HG03196 (cell line): ENCODE measurements around the gene NSDHL.
"Not testable (repeated sequence)": the region's sequence is repeated elsewhere in the genome, so short reads cannot be mapped to it uniquely, and the experiment has no call there.

Experiments
- ATAC-seq: cut with Tn5 transposase; IDR thresholded peaks from one replicate; pipeline ENCODE4 v1.9.1; 2021; ENCODE audit not compliant: unreplicated experiment

NSDHL gene

DNA sequence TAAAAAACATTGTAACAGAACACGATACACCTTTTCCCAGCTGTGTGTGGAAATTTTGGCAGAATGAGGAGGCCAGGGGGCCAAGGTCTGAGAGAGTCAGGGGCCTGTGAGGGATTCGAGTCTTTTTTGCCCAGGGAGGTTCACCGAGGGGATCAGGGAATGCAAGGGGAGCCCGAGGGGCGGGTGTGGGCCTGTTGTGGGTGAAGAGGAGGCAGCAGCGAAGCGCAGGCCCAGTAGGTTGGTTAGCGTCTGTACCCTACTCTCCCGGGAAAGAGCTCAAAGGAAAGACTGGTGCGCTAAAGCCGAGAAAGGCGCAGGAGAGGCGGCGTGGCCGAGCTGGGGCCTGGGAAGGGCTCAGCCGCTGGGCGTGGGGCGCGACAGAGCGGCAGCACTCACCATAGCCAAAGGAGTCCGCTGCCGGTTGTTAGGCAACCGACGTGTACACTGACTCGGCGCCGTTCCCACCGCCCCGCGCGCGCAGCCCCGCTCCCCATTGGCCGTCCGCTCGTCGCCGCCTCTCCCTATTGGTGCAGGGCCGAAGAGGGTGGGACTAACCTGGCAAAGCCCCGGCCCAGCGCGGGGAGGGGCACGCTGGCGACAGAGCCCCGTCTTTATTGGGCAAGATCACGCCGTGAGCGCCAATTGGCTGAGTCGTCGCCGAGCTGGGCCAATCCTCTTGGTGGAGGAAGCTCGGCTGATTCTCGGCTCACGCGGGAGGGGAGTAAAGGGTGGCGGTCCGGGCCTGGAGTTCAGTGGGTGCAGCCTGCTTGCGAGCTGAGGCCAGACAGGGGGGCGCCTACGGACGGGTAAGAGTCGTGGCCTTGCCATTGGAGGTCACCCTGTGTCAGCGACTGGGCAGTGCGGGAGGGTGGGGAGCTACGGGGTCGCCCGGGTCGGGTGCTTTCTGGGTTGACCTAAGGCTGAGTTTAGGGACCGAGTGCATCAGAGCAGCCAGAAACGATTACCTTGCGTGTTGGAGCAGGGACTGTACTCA, at the start of gene NSDHL, which contains the start of gene CETN2:
NSDHL (plus strand) TSS at position 752 of the 994 bp plus-strand sequence. CDS start 15,262 bp downstream, outside the sequence.
CETN2 (minus strand) TSS at position 446 of the 994 bp plus-strand sequence; CDS start at position 399, 47 bp downstream.
- ATAC-seq = peak; percentile 99

DNA sequence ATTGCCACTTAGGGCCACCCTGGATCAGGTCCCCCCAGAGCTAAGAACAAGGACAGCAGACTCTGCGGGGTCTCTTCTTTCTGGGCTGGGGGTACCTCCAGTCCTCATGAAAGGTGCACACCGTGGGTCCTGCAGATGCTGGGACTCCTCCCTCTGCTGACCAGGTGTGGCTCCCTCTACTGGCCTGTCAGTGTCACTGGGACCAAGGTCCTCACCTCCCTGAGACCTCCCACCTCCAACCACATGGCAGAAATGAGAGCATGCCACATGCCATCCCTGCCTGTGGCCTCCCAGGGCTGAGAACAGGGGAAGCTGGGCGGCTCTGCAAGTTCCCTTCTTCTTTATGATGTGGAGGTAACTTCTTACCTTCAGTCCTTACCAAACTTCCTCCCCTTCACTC, 43.8 kb upstream of the NSDHL start:
- peak; percentile 61 for ATAC-seq

DNA sequence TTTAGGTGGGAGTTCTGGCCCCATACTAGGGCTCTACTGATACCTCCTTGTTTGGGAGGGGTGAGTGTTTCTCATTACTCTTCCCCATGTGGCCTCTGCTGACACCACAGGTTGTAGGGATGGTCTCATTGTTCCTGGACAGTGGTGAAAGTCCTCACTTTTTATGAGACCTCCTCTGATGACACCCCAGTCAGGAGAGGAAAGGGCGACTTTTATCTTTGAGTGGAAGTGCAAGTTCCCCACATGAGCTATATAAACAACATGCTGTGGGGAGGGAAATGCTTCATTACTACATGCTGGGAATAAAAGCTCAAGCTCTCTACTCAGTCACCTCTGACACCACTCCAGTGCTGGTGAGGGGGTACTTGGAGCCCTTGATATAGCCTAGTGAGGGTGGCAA, 31.9 kb upstream of the NSDHL start:
- ATAC-seq = no peak

DNA sequence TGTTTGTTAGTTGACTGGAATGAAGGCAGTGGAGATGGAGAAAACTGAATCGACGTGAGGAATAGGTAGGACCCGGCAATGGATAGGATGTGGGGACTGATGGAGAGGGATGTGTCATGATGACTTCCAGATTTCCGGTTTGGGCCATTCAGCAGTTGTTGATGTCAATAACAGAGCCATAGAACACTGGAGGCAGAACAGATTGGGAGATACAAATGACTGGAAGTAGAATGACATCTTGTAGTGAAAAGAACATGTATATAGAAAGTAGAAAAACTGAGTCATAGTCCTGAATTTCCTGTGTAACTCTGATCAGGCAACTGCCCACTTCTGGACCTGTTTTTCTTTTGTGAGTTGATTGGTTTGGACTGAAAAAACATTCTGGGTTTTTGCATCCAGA, 24.8 kb upstream of the NSDHL start:
- no peak for ATAC-seq

DNA sequence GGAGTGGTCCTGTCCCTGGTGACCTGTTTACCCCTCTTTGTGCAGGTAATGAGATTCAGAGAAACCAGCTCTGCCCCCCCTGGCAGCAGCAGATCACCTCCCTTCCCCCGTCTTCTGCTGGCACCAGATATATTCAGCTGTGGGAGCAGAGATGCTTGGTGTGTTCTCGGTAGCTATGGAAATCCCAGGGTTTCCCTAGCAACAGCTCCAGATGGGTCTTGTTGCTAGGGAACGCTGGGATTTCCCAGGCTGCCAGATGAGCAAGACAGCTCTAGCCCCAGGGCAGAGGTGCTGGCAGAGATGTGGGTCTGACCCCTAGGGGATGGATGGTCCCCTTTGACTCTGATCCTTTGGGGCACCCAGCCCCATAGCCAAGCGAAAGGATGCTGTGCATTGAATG, 20.5 kb upstream of the NSDHL start:
- ATAC-seq = no peak

DNA sequence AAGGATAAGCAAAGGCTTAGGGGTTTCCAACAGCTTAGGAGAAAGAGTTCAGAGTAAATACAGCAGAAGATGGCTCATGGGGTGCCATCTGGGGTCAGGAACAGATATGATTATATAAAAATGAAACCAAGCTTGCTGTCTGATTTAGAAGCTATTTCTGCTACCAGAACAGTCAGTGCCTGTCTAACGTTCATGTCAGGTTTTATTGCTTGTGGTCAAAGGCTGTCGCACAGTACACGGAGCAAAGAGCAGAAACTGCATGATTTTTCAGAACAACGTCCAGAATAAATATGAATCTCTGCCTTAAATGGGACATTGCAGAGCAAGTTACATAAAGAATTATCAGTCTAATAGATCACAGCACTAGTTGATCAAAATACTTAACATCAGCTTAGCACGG, 17.7 kb upstream of the NSDHL start:
- ATAC-seq = no peak

DNA sequence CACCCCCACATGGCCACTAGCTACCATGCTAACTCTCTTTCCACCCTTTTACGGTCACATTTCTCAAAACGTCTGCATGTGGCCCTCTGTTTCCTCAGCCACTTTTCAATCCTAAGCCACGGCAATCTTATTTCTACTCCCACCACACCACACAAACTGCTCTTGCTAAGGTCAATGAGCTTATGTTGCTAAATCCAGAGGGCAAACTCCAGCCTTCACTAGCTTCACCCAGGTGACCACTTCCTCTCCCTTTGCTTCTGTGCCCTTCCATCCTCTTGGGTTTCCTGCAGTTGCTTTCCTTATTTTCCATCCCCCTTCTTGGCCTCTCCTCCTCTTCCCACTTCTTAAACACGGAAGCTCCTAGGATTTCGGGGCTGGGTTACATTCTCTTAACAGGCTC, 16.8 kb upstream of the NSDHL start:
- no peak for ATAC-seq

DNA sequence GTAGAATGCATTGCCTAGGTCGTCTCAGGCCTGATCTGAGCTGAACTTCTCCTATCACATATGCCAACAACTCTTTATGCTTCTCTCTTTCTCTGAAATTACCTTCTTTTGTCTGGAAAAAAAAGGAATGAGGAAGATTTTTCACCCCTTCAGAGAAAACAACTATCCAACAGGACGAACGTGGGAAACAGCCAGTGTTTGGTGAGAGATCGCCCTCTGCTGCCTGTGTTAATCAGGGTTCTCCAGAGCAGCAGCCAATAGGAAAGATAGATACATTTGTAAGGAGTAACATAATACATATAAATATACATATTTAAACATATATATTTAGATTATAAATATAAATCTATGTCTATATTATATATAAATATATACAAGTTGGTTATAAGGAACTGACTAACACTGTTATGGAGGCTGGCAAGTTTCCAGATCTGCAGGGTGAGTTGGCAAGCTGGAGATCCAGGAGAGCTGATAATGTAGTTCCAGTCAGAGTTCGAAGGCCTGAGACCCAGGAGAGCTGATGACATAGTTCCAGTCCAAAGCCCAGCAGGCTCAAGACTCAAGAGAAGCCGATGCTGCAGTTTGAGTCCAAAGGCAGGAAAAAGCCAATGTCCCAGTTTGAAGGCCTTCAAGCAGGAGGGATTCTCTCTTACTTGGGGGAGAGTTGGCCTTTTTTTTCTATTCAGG, 13.6 kb upstream of the NSDHL start:
- no peak for ATAC-seq

DNA sequence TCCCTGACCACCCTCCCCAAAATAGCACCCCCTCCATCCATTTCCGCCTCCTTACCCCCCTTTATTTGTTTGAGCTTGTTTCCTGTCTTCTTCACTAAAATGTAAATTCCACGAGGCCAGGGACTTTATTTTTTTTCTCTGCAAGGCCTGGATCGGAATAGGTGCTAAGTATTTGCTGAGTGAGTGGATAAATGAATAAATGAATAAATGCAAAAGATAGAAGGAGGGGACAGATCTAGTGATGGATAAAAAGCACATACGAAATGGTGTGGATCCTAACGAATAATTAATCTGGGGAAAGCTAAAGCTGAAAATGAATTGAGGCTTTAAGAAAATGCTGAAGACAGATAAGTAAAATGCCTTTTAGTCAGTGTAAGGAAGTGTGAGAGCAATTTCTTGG, 12.5 kb upstream of the NSDHL start:
- ATAC-seq = no peak

DNA sequence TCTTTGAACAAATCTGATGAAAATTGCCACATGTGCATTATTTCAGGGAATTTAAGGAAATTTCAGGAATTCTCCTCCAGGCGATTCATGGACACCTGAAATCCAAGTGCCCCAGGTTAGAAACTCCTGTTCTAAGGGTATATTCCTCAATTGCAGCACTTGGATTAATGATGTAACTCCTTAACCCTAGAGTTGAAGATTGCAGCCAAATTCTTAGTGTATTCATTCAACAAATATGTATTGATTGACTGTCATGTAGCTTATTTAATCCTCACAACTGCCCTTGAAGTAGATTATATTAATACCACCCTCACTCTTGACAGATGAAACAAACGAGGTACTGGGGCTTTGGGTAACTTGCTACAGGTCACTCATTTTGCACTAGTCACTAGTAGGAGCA, 11.6 kb upstream of the NSDHL start:
- no peak for ATAC-seq

DNA sequence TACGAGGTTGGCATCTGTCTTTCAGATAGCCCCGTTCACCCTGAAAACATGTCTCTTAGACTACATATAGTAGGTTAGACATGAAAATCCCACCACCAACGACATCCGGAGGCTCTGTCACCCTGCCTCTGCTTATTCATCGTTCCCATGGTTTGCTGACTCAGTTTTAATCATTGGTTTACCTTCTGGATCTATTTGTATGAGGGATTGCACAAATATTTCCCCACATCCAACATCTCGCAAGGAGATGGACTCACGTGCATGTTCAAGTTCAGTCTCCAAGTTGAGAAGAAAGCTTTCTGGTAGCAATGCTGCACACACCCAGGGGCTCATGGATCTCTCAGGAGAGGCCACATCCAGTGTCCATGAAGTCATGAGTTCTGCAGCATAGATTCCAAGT, 11.1 kb upstream of the NSDHL start:
- ATAC-seq = no peak

DNA sequence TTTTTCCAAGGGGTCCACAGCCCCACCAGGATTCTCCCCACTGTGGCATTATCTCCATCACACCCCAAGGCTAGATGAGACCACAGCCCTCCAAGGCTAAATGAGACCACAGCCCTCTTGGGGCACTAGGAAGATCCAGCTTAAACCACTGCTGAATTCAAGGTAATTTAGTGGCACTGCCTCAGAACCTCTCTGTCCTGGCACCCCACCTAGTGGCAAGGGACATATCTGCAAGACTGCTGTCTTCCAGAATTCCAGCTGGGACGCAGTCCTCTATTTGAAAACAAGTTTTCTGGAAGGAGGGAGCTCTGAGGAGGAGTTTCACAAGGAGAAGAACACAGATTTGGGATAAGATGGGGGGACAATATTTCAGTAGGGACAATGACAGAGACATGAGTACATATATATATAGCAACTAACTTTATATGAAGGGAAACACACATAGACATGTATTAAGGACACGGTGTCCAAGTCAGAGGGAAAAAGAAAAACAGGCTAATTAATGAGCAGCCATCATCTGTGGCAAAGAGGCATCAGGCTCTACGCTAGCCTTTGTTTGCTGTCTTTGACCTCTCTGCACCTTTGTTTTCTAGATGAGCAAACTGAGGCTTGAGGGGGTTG, 9.6 kb upstream of the NSDHL start:
- ATAC-seq = no peak

DNA sequence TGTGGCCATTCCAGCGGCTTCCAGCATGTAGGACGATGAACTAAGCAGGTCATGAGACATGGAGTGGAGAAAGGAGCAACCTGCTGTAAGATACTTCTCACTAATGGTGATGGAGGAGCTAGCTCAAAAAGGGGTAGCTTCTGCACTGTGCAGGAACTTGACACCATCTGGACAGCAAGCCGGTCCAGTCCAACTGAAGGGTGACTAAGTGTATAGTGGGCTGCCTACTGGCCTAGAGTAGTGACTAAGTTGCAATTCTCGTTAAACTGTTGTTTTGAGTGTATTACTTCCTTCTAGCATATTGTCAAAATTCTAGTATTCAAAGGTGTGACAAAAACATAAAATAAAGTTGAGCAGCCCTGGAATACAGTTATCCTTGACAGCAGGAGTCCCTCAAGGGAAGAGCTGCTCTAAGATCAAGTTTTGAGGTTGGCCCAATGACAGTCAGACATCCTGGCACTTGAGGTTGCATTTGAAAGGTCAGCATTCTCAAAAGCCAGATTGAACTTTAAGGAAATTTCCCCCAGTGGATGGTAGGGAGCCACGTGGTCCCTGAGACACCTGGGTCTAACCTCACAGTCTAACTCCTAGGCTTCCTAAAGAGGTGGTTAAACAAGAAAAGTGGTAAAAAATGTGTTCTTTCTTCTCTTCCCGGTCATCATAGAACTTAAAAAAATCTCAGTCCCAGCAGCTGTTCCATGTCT, 8.3 kb upstream of the NSDHL start:
- no peak for ATAC-seq

DNA sequence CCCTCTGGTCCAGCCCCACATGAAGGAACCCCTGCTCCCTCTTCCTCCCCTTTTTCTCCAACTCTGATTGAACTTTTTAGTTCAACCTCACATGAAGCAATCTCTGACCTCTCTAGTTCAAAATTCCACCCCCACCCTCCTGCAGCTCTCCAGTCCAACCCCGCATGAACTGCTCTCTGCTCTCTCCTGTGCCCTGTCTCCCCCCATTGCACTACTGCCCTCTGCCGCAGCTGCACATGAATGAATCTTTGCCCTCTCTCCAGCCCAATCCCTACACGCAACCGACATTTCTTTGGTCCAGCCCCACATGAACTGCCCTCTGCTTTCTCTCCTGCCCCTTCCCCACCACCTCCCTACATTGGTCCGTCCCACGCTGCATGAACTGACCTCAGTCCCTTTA, 7.2 kb upstream of the NSDHL start:
- no peak for ATAC-seq

DNA sequence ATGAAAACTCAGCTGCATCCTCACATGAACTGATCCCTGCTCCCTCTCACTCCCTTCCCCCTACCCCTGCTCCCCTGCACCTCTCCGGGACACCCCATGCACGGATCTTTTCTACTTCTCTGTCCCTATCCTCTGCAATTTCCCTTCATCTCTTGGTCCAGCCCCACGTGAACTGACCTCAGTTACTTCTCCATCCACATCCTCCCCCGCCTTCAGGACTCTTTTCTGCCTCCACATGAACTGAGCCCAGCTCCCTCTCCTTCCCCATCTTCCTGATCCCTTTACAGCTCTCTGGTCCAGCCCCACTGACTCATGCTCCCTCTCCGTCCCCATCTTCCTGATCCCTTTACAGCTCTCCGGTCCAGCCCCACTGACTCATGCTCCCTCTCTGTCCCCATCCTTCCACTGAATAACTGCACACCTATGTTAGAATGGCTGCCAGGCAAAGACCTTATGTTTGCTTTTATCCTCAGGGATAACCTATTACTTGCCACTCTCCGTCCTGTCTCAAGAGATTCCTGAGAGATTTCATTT, 6.0 kb upstream of the NSDHL start:
- no peak for ATAC-seq

DNA sequence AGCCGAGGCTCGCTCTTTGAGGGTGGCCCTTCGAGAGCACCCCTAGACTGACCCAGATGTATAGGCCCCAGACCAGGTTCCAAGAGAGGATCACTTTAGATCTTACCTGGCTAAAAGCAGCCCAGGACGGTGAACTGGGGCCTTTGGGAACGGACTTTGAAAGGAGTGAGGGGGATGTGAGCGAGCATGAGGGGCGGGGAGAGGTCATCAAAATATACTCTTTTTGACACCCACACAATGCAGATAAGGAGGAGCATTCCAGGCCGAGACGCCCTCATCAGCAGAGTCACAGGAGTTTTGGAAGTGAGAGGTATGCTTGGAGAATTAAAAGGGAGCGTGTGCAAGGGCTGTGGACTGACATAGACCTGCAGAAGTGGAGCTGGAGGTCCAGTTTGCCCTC, 528 bp downstream of the NSDHL start:
- no peak for ATAC-seq

DNA sequence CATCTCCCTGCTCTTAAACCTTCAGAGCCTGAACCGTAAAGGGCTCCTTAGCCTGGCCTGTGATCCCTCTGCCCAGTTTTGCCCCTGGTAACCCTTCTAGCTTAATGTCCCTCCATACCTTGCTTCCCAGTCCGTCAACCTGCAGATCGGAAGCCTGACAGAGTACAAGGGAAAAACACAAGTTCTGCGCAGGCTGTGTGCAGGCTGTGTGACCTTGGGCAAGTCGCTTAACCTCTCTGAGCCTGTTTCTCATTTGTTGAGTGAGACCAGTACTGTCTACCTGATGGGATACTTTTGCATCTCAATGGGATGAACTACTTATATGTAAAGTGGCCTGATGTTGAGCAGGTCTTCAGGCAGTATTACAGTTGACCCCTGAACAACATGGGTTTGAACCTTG, 1.7 kb downstream of the NSDHL start:
- ATAC-seq = no peak

DNA sequence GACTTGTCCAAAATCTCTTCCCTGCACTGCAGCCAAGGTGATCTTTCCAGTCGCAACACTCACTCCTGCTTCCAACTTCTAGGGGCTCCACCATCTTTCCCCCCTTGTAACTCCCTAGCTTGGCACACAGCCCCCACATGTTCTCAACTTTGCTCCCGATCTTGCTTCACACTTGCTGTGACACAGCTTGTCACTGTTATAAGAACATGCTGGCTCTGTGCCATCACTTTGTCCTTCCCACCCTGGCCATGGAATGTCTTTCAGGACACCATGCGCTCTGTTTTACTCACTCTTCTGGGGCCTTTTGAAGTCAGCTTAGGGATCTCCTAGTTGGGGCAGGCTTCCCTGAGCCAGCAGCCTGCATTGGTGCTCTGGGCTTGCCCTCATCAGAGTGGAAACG, 2.5 kb downstream of the NSDHL start:
- ATAC-seq = no peak

DNA sequence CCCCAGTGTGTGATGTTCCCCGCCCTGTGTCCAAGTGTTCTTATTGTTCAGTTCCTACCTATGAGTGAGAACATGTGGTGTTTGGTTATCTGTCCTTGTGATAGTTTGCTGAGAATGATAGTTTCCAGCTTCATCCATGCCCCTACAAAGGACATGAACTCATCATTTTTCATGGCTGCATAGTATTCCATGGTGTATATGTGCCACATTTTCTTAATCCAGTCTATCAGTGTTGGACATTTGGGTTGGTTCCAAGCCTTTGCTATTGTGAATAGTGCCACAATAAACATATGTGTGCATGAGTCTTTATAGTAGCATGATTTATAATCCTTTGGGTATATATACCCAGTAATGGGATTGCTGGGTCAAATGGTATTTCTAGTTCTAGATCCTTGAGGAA, 4.6 kb downstream of the NSDHL start:
- not testable (repeated sequence) for ATAC-seq

DNA sequence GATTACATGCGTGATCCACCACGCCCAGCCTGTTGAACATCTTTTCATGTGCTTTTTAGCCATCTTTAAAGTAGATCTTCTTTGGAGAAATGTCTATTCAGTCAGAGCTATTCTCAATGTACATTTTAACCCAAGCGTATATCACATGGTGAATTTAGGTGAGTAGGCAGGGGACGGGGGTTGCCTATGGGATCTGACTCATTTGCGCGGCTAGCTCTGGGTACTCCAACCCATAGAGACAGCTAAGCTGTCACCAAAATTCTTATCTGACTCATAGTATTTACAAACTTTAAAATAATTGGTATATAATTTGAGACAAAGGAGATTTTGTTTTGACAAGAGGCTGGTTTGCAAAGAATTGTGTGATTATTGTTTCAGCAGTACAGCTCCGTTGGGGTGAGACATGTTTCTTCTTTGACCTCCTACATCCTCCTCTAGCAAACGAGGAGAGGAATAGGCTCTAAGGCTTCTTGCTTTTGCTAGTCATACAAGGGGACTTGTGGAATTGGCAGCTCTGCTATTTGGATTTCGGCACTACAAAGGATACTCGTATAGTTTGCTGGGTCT, 12.0 kb downstream of the NSDHL start:
- no peak for ATAC-seq
